GM12874 (cell line): Measurements from ENCODE around the gene C10orf67.

Experiments
- CTCF ChIP-seq: IDR thresholded peaks from 2 replicates; pipeline ENCODE4 v1.5.1; 2011; ENCODE audit warnings: low read depth, mild to moderate bottlenecking, control low read depth, low read length, moderate library complexity; ENCODE audit not compliant: insufficient read depth

C10orf67 gene

GRCh38 chr10:23367896-23368595 is 23.4 kb upstream of the C10orf67 start:
- TF ChIP-seq CTCF: no peak

DNA sequence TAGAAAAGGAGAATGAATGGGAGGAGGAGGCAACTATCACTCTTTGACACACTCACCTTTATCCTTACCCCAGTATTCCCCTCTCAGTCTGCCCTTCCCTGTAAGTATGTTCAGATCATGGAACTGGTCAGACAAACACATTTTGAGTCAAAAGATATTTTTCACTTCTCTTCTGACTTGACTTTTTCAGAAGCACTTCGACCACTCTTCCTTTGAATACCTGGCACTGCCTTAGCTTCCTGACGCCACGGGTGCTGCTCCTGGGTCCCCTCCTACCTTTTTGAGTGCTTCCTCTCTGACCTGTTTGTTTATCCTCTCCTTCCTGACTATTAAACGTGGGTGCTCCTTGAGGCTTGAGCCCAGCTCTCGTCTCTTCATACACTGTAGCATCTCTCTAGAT is 19.8 kb upstream of the C10orf67 start:
- no peak for TF ChIP-seq CTCF

- TF ChIP-seq CTCF: no peak
Measured at GRCh38 chr10:23363793-23364135, 19.2 kb upstream of the C10orf67 start.

GRCh38 chr10:23362879-23363792 is 18.5 kb upstream of the C10orf67 start:
- TF ChIP-seq CTCF: no peak

- TF ChIP-seq CTCF: no peak
Measured at GRCh38 chr10:23362069-23362830, 17.7 kb upstream of the C10orf67 start.

DNA sequence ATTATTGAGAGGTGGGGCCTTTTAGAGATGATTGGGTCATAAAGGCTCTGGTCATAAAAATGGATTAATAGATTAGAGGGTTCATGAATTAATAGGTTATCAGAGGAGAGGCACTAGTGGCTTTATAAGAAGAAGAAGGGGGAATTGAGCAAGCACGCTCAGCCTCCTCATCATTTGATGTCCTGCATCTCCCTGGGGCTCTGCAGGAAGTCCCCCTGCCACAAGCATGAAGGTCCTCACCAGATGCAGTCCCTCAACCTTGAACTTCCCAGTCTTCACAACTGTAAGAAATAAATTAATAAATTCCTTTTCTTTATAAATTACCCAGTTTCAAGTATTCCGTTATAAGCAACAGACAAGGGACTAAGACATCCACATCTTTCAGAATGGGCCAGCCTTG is 17.1 kb upstream of the C10orf67 start:
- no peak for TF ChIP-seq CTCF
